ENCODE measurements around the gene PLEKHG5.

DNA sequence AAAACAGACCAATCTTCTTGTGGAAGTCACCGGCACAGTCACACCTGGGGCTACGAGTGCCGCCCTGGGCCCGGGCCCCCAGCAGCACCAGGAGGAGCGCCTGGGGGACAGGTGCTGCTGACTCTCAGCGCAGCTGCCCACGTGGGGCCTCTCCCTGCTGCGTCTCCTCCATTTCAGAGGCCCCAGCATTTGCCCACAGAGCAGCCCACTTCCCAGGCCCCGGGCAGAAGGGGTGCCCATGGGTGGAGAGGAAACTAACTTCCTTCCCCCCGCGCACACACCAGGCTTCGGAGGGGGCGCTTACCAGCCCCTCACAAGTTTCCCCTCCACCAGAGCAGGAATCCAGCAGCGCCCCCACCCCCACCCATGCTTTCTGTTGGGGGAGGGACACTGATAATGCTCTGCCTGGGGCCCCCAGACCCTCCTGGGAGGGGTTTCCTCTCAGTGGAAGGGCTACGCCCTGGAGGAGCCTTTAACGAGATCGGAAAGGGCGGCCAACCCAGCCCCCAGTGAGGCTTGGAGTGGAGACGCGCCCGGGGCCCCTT lies 25.9 kb downstream of the PLEKHG5 start:
- TF ChIP-seq, protein P1, sequence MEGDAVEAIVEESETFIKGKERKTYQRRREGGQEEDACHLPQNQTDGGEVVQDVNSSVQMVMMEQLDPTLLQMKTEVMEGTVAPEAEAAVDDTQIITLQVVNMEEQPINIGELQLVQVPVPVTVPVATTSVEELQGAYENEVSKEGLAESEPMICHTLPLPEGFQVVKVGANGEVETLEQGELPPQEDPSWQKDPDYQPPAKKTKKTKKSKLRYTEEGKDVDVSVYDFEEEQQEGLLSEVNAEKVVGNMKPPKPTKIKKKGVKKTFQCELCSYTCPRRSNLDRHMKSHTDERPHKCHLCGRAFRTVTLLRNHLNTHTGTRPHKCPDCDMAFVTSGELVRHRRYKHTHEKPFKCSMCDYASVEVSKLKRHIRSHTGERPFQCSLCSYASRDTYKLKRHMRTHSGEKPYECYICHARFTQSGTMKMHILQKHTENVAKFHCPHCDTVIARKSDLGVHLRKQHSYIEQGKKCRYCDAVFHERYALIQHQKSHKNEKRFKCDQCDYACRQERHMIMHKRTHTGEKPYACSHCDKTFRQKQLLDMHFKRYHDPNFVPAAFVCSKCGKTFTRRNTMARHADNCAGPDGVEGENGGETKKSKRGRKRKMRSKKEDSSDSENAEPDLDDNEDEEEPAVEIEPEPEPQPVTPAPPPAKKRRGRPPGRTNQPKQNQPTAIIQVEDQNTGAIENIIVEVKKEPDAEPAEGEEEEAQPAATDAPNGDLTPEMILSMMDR (IDR thresholded peaks at IDR 0.05) = no peak
- TF ChIP-seq ZFX (IDR thresholded peaks at IDR 0.05; ENCODE audit: borderline replicate concordance) = no peak
